ENCODE measurements around the gene NUP98.

NUP98 gene

DNA sequence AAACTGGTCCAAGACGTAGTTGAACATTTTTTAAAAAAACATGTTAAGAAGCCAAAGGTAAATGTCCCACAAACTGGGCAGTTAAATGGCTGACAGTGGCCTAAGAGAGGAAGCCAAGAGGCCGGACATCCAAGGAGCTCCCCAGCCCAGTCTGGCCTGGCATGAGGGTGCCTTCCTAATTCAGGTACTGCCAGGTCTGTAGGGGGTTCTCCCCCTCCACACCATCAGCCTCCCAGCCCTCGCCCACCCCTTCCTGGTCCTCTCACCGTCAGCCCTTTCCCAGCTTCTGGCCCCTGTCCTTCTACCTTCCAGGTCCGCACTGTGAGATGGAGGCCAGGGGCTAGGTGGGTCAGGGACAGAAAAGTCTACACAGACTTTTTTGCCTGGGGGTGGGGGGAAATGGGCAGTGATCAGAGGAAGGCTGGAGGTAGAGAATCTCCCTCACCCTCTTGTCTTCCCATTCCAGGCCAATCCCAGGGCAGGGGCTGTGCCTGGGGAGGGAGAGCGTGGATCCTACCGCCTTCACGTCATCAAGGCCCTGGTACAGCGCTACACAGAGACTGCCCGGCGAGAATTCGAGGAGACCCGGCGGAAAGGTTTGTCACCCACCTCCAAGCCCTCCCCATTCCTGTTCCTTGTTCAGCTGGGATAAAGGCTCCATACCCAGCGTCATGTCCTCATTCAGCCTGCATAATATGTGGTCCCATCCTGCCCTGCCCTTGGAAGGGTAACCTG, 161.5 kb downstream of the NUP98 start:
- no peak for DNase-seq

DNA sequence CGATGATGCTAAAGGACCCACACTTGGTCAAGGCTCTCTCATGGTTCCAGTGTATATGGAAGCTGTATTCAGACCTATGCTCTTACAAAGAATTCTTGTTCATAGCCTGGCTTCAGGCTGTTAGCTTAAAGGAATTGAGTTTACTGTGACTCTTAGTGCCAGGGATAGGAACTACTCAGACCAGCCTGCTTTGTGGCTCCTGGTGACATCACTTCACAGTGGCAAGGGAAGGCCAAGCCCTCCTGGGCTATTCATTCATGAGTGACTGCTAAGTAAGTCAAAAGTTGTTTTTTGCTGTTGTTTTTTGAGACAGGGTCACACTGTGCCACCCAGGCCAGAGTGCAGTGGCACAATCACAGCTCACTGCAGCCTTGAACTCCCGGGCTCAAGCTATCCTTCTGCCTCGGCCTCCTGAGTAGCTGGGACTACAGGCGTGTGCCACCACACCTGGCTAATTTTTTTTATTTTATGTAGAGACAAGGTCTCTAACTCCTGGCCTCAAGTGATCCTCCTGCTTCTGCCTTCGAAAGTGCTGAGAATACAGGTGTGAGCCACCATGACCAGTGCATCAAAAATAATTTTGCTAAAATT, 165.2 kb downstream of the NUP98 start:
- no peak for DNase-seq

DNA sequence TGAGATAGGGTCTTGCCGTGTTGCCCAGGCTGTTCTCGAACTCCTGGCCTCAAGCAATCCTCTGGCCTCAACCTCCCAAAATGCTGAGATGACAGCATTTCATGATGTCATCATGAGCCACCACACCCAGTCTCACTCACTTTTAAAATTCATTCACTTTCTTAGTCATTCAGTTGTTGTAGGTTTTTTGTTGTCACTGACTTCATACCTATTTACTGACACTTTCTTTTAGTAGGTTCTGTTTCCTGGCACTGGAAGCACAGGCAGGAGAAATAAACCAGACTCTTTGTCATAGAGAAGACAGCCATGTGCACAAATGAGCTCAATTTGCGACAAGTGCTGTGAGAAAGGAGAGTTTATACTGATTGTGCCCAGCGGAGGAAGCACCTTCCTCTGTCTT, 166.0 kb downstream of the NUP98 start:
- DNase-seq, result no peak

DNA sequence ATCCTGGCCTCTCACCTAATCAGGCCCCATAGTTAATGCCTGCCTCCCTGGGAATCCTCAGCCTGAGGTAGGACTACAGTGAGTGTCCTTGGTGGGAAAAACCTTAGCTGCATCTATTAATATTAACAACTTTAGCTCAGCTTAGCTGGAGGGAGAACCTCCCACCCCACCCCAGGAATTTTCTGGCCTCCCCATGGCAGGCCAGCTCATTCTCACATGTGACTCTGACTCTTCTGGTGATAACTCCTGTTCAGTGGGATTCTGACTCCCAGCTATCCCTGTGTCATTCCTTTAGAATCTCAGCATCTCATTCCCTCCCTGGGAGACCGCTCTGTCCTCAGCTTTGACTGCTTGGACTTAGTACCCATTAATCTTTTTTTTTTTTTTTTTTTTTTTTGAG, 170.1 kb downstream of the NUP98 start:
- DNase-seq, result no peak

DNA sequence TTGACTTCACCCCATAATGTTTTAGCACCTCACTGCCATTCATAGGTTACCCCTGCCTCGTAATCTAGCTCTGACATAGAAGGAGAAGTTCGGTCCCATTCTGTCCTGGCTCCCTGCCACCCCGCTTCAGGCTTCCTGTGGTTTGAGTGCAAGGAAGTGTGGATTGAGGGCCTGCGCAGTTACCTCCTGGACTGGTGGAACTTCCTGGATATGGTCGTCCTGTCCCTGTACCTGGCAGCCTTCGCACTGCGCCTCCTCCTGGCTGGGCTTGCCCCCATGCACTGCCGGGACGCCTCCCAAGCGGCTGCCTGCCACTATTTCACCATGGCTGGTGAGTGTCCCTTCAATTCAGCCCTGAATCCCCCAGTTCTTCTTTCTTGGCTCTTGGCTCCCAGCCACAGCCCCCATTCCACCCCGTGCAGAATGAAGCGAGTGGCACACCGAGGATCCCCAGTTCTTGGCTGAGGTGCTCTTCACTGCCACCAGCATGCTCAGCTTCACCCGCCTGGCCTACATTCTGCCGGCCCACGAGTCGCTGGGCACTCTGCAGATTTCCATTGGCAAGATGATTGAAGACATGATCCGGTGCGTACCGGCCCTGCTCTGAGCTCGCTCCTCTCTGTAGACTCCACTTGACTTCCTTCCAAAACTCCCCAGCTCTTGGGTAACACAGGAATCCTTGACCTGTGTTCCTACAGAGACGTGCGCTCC, 170.9 kb downstream of the NUP98 start:
- no peak for DNase-seq

All from stimulated activated naive CD4-positive, alpha-beta T cell (primary cell).